ENCODE results near the gene FHL2. TPM values are rescaled to one million over a fixed set of nuclear protein-coding genes. Genes with fewer than 3 reads are reported as not detected.

The FHL2 gene
- total and polyA plus RNA-seq, 2 of the 13 experiments (the other 11 are each of a cell fraction or from before 2014, with no cell fraction given) = 1.9 to 74.8 TPM

DNA sequence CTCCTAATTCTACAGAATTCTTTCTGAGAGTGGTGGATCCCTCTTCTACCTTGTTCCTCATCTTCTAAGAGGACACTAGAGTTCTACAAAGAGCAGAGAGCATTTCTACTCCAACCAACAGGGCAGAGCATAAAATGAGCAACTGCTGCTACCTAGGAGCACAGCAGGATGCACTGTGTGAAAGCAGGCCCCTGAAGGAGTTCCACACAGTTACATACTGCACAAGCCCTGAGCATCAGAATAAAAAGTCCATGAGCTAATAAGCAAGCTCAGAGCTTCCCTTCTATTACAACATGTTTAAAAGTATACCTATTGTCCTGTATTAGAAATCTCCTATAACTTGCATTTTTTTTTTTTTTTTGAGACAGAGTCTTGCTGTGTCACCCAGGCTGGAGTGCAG lies 8.4 kb downstream of the FHL2 start (continued):
- TF ChIP-seq, protein P1, sequence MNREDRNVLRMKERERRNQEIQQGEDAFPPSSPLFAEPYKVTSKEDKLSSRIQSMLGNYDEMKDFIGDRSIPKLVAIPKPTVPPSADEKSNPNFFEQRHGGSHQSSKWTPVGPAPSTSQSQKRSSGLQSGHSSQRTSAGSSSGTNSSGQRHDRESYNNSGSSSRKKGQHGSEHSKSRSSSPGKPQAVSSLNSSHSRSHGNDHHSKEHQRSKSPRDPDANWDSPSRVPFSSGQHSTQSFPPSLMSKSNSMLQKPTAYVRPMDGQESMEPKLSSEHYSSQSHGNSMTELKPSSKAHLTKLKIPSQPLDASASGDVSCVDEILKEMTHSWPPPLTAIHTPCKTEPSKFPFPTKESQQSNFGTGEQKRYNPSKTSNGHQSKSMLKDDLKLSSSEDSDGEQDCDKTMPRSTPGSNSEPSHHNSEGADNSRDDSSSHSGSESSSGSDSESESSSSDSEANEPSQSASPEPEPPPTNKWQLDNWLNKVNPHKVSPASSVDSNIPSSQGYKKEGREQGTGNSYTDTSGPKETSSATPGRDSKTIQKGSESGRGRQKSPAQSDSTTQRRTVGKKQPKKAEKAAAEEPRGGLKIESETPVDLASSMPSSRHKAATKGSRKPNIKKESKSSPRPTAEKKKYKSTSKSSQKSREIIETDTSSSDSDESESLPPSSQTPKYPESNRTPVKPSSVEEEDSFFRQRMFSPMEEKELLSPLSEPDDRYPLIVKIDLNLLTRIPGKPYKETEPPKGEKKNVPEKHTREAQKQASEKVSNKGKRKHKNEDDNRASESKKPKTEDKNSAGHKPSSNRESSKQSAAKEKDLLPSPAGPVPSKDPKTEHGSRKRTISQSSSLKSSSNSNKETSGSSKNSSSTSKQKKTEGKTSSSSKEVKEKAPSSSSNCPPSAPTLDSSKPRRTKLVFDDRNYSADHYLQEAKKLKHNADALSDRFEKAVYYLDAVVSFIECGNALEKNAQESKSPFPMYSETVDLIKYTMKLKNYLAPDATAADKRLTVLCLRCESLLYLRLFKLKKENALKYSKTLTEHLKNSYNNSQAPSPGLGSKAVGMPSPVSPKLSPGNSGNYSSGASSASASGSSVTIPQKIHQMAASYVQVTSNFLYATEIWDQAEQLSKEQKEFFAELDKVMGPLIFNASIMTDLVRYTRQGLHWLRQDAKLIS (CRISPR knock-in tag; IDR thresholded peaks at IDR 0.05) = no peak
- no peak for TF ChIP-seq ZBTB7B (CRISPR knock-in tag; IDR thresholded peaks at IDR 0.05)
- no peak for TF ChIP-seq NFKBIZ (CRISPR knock-in tag; IDR thresholded peaks at IDR 0.05)
- TF ChIP-seq, protein P2, sequence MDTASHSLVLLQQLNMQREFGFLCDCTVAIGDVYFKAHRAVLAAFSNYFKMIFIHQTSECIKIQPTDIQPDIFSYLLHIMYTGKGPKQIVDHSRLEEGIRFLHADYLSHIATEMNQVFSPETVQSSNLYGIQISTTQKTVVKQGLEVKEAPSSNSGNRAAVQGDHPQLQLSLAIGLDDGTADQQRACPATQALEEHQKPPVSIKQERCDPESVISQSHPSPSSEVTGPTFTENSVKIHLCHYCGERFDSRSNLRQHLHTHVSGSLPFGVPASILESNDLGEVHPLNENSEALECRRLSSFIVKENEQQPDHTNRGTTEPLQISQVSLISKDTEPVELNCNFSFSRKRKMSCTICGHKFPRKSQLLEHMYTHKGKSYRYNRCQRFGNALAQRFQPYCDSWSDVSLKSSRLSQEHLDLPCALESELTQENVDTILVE (CRISPR knock-in tag; IDR thresholded peaks at IDR 0.05) = no peak
- no peak for TF ChIP-seq CENPX (CRISPR knock-in tag; IDR thresholded peaks at IDR 0.05)

DNA sequence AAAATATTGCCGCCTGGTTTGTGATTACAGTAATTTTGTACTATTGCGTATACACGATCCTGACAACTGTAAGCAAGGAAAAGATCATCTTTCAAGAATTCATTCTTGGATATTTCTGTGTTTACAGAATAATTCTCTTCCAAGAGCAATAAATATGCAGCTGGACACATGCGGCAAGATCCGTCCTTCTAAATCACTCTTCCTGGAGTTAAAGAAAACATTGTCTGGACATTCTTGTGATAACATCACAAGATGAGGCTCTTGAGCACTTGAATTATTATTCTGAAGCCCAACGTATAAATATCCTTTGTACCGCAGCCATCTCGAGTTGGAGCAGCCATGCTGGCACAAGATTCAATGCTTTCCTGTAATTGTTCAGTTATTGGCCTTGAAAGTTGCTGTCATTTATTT lies 9.9 kb downstream of the FHL2 start:
- H3K27ac ChIP-seq (ENCODE audit: extremely low read length, insufficient read depth, low read length) = no peak overlapping the region
- 95% methylated on average over 8 of the region's 8 CpGs for WGBS (ENCODE audit: low lambda C conversion rate)
- POLR2A ChIA-PET = no interaction called here
- TF ChIP-seq ZNF121 (CRISPR knock-in tag; IDR thresholded peaks at IDR 0.05) (no peak), ASH2L (IDR thresholded peaks at IDR 0.05; ENCODE audit: insufficient read length, low read depth, low read length) (no peak), HOXA7 (CRISPR knock-in tag; IDR thresholded peaks at IDR 0.05) (no peak), ZFAT (CRISPR knock-in tag; conservative IDR thresholded peaks at IDR 0.05) (no peak), ZNF256 (CRISPR knock-in tag; conservative IDR thresholded peaks at IDR 0.05) (no peak), GTF2F1 (IDR thresholded peaks at IDR 0.05; ENCODE audit: low read length) (no peak)
- TF ChIP-seq, protein P3, sequence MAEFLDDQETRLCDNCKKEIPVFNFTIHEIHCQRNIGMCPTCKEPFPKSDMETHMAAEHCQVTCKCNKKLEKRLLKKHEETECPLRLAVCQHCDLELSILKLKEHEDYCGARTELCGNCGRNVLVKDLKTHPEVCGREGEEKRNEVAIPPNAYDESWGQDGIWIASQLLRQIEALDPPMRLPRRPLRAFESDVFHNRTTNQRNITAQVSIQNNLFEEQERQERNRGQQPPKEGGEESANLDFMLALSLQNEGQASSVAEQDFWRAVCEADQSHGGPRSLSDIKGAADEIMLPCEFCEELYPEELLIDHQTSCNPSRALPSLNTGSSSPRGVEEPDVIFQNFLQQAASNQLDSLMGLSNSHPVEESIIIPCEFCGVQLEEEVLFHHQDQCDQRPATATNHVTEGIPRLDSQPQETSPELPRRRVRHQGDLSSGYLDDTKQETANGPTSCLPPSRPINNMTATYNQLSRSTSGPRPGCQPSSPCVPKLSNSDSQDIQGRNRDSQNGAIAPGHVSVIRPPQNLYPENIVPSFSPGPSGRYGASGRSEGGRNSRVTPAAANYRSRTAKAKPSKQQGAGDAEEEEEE (CRISPR knock-in tag; IDR thresholded peaks at IDR 0.05; ENCODE audit: borderline replicate concordance) = no peak
- TF ChIP-seq, protein P4, sequence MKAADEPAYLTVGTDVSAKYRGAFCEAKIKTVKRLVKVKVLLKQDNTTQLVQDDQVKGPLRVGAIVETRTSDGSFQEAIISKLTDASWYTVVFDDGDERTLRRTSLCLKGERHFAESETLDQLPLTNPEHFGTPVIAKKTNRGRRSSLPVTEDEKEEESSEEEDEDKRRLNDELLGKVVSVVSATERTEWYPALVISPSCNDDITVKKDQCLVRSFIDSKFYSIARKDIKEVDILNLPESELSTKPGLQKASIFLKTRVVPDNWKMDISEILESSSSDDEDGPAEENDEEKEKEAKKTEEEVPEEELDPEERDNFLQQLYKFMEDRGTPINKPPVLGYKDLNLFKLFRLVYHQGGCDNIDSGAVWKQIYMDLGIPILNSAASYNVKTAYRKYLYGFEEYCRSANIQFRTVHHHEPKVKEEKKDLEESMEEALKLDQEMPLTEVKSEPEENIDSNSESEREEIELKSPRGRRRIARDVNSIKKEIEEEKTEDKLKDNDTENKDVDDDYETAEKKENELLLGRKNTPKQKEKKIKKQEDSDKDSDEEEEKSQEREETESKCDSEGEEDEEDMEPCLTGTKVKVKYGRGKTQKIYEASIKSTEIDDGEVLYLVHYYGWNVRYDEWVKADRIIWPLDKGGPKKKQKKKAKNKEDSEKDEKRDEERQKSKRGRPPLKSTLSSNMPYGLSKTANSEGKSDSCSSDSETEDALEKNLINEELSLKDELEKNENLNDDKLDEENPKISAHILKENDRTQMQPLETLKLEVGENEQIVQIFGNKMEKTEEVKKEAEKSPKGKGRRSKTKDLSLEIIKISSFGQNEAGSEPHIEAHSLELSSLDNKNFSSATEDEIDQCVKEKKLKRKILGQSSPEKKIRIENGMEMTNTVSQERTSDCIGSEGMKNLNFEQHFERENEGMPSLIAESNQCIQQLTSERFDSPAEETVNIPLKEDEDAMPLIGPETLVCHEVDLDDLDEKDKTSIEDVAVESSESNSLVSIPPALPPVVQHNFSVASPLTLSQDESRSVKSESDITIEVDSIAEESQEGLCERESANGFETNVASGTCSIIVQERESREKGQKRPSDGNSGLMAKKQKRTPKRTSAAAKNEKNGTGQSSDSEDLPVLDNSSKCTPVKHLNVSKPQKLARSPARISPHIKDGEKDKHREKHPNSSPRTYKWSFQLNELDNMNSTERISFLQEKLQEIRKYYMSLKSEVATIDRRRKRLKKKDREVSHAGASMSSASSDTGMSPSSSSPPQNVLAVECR (CRISPR knock-in tag; IDR thresholded peaks at IDR 0.05; ENCODE audit: borderline replicate concordance) = no peak

More for the DNA sequence above, 9.9 kb downstream of the FHL2 start:
- DNase-seq (ENCODE audit: low spot score) = no peak
- Histone ChIP-seq H3K27me3 (ENCODE audit: control insufficient read depth in 1 of 2, insufficient read depth in 2 of 2, low read length in 2 of 2) (no peaks in the 10 kb centered on the region), H3K9ac (ENCODE audit: insufficient read depth, low read depth, low read length) (no peak overlapping the region), H3K9me3 (ENCODE audit: low read length) (no peaks in the 10 kb centered on the region), H3K4me3 (replicated peaks in 1 of 3; ENCODE audit: insufficient read depth in 1 of 3, low read depth in 2 of 3, low read length in 3 of 3) (no peak overlapping the region), H3K4me2 (ENCODE audit: low read depth, low read length) (no peak overlapping the region), H3K79me2 (ENCODE audit: insufficient read depth, low read length) (peaks cover 16% of the 10 kb centered on the region), H4K20me1 (ENCODE audit: insufficient read depth, low read length) (no peaks in the 10 kb centered on the region), H3K4me1 (ENCODE audit: insufficient read depth, low read length) (peaks cover 58% of the 10 kb centered on the region), H3K36me3 (replicated peaks in 1 of 2; ENCODE audit: control insufficient read depth in 1 of 2, insufficient read depth in 2 of 2, low read length in 2 of 2) (peaks cover 9 to 10% of the 10 kb centered on the region in 2 experiments; a peak in 4 of 5 replicates), H2AFZ (ENCODE audit: low read length) (no peak overlapping the region)
- CTCF ChIA-PET (ENCODE audit: low intra/inter-chr PET ratio, low total read pairs) = no interaction called here
- no TSS peak for BruUV-seq (replicated peaks)
- intact Hi-C loops (cut with micrococcal nuclease; ENCODE audit: unreplicated experiment) = no loop called here
- no peak for ATAC-seq
- FAIRE-seq = no peak
- in situ Hi-C loops (cut with HindIII; ENCODE audit: extremely low pct_ligation_motif_present, low pct_unique_long_range_greater_than_20kb) = no loop called here

Data from HepG2 (cell line).